Activated CD4-positive, alpha-beta T cell treated with anti-CD3 and anti-CD28 coated beads, Interleukin-10, Interleukin-2, amounts not matched to agents 100 ng/mL and 50 ng/mL, durations not matched to agents 16 hours and 8 hours (primary cell): ENCODE results near the gene BCAS3.

ENCODE experiments used
- DNase-seq: peaks from one replicate; pipeline ENCODE4 v3.0.0-alpha.2; 2020

Gene BCAS3

DNA sequence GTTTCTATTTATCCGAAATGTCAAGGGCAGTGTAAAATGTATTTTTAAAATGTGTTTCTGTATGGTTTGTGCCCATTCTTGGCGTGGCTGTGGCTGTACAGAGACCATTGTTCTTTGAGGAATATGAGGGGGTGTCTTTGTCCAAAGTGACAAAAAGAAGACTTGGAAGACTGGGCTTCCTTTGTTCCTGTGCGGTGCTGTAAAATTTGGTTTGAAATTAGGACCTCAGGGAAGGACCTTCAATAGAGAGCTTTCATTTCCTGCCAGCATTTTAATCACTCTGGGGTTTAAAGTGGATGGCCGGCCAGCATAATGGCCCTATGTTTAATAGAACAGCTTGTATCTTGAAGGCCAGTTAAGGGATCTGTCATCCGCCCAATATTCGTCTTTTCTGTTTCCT, 531.9 kb downstream of the BCAS3 start:
- no peak for DNase-seq

- no peak for DNase-seq
Observed at GRCh38 chr17:61211236-61211635, 533.6 kb downstream of the BCAS3 start.

GRCh38 chr17:61212655-61213054, 535.0 kb downstream of the BCAS3 start:
- DNase-seq: no peak

DNA sequence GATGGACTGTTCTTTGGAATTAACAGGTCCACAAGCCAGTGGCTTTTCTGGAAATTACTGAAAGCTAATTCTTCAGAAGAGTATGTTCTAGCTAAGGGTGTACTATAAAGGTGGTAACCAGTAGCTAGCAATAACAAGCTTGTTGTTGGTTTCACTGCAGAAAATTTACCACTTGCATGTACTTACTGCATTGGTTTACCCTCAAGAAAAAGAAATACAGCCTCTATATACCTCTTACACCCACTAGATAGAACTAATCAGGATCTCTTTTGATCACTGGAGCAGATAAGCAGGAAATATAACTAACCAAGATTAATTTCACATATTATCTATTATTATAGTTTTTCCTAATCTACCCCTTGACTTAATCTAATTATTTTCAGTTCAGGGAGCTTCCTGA, 537.1 kb downstream of the BCAS3 start:
- no peak for DNase-seq

DNA sequence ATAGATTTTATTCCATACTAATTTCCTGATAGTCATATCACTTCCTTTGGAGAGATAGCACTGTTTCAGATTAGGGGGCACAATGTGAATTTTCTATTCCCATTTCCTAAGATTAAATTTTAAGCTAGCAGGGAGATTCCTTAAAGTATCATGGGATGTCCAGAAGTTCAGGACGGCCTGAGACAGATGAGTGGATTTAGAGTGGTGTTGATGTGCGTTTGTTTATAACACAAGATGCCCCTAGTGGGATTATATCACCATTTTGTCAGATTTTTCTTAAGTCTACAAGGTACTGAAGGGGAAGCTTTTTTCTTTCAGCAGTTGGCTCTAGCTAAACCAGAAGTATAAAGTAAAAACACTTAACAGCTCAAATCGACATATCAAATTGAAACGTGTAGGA, 538.4 kb downstream of the BCAS3 start:
- no peak for DNase-seq

DNA sequence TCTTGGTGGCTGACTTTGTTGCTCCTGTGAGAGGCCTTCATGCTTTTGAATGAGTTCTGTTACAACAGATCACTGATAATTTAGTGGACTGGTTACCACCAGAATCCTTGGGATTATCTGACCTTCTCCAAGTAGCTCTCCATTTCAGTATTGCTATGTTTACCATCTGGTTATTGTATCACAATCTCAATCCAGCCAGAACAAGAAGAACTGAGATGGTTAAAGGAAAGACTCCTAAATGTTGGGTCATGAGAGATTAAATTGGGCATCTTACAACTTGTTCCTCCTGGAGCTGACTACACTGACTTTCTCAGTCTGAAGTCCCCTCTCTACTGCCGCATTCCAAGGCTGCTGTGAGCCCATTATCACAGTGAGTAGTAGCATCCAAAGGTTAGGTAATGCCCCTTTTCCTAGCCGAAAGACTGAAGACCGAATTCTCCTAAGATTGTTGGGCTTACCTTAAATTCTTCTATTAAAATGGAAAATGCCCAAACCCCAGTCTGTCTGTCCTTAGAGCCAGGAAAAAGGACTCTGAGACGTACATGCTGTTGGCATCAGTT, 540.3 kb downstream of the BCAS3 start:
- no peak for DNase-seq

DNA sequence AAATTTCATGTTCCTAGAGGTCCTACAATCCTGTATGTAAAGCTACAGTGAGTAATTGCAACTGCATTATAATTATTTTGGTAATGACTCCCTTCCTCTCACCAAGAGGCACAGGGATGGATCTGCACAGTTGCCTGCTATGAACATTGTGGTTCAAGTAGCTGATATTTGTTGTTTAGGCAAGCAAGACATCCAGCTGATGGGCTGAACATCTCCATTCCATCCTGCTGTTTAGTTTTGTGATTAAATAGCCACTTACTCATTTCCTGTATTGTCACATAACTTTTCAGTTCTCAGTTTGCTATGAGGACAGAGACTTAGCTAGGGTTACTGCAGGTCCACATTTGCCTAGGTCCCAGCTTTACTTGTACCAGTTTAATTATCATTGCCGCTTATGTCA, 540.8 kb downstream of the BCAS3 start:
- DNase-seq: peak; percentile 54

- no peak for DNase-seq
Observed at GRCh38 chr17:61219460-61219859, 541.8 kb downstream of the BCAS3 start.

DNA sequence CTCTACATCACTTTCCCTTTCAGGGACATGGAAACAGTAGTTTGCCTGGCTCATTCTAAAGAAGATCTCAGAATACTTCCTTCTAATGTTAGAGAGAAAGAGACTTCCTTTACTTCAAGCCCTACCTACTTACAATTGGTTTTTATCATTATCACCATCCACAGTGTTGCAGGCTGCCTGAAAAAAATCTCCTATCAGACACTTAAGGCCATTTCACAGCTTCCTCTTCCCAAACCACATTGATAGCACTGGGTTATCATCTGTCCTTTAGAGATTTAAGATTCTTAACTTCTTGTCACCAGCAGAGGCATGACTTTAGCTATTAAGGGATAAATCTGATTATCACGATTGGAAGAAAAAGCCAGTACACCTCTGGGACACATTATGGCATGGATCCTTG, 543.5 kb downstream of the BCAS3 start:
- peak; percentile 16 for DNase-seq

GRCh38 chr17:61221597-61222471, 544.2 kb downstream of the BCAS3 start:
- peak; percentile 79 for DNase-seq

DNA sequence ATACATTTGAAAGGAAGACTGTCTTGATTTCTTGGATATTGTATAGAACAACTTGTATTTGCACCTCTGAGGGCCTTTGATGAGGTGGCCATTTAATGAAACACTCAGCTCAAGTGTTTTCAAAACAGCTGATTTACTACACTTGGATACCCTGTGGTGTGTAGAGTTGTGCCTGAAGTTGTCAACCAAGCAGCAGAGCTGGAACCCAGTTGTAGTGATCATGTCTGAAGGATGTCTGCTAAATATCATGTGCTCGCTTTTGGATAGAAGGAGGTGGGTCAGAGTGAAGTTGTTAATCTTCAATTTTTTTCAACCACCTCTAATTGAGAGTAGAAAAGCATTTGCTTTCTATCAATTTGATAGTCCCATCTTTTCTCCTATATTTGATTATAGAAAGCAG, 546.1 kb downstream of the BCAS3 start:
- no peak for DNase-seq

DNA sequence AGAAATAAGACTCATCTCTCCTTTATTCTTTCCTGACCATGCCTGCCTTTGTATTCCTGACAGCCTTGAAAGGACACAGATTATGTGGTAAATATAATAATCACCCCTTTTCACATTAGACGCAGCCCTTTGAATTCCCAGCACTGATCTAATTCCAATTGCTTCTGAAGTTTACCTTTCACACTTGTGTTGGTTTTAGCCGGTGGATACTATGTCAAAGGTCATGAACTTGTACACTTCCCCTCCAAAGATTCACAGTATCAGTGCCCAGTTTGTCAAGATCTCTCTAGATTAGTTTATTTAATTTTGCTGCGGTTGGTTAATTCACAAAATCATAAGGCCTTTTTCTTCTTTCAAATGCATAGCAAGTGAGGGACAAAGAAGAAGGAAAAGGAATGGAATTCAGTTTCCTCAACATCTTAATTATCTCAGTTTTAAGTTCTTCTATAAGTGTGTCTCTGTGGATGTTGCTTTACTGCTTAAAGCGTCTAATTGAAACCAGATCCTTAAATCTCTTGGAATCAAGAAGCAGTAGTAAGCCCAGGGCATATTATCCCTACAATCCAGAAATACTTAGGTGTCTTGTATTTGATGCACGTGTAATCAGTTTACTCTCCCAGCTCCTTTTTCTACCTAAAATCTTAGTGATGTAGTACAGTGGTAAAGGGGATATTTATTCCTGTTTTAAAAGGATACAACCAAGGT, 547.7 kb downstream of the BCAS3 start:
- DNase-seq: no peak

GRCh38 chr17:61227866-61228265, 550.2 kb downstream of the BCAS3 start:
- DNase-seq: no peak

- DNase-seq: no peak
Observed at GRCh38 chr17:61230461-61230860, 552.8 kb downstream of the BCAS3 start.

DNA sequence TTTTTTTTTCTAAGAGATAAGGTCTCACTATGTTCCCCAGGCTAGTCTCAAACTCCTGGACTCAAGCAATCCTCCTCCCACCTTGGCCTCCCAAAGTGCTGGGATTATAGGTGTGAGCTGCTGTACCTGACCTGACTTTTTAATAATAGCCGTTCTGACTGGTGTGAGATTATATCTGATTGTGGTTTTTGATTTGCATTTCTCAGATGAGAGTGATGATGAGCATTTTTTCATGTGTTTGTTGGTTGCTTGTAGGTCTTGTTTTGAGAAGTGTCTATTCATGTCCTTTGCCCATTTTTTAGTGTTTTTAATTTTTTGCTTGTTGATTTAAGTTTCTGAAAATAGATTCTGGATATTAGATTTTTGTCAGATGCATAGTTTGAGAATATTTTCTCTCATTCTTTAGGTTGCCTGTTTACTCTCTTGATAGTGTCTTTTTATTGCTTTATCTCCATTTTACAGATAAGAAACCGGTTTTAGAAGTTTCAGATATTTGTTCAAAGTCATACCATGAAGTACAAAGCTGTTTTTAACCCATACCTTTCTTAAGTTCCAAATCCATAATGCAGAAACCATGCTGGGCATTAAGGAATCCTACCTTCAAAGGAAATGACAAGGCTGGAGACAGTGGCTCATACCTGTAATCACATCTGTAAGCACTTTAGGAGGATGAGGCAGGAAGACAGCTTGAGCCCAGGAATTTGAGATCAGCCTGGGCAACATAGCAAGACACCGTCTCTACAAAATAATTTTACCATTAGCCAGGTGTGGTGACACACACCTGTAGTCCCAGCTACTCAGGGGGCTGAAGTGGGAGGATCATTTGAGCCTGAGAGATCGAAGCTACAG, 553.5 kb downstream of the BCAS3 start:
- DNase-seq: no peak

DNA sequence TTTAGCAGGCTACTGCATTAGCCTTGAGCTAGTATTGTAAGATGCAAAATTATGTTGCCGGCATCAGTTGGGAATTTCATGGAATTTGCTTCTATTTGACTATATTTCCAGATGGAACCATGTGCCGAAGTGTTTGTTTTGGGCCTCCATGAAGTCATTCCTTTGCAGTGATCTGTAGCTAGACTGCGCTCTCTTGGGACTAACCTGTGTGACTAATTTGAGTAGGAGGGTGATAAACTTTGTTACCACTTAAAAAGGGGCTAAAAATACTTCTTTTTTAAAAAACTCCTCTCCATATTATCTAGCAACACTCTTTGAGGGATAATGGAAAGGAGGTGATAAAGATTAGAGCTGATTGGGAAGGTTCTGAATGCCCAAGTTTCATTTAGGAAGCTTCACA, 555.2 kb downstream of the BCAS3 start:
- no peak for DNase-seq

GRCh38 chr17:61233991-61234750, 556.5 kb downstream of the BCAS3 start:
- DNase-seq: no peak

GRCh38 chr17:61235001-61235826, 557.6 kb downstream of the BCAS3 start:
- DNase-seq: no peak

DNA sequence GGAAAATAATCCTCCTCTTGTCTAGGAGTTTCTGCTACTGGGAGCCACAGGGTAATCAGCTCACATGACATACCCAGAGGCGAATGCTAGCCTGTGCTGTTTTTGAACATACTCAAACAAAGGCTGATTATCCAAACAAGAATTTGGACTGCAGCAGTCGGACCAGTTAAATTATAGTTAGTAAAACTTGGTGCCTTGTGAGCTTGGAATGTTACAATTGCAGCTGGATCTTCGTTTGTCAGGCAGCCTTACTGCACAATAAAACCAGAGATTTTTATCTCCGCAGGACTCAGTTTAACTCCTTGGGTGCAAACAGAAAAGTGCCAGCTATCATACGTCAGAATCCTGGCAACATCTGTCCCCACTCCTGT, 558.2 kb downstream of the BCAS3 start:
- DNase-seq: no peak

DNA sequence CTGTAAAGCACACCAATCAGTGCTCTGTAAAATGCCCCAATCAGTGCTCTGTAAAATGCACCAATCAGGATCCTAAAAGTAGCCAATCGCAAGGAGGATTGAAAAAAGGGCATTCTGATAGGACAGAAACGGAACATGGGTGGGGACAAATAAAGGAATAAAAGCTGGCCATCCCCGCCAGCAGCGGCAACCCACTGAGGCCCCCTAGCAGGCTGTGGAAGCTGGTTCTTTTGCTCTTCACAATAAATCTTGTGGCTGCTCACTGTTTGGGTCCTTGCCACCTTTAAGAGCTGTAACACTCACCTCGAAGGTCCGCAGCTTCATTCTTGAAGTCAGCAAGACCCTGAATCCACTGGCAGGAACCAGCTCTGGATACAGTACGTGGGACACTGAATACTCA, 559.6 kb downstream of the BCAS3 start:
- no peak for DNase-seq

DNA sequence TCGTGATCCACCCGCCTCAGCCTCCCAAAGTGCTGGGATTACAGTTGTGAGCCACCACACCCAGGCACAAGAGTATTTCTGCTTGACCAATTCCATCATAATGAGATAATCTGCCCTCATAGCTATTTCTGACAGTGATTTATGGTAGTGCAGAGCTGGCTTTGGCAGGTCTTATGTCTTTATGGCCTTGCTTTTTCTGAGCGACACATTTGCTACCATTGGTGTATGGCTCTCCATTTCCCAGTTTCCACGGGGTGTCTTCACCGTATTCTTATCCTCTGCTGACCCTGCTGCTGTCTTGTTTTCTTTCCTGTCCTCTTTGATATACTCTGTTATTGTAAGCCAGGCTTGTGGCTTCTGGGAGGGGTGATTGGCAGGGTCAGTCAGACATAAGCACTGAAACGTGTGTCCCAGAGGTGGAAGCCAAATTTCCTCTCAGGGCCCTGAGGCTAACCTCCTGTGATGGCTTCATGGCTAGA, 560.8 kb downstream of the BCAS3 start:
- DNase-seq: no peak
